ENCODE results near the gene MBP.

Gene MBP

GRCh38 chr18:77150588-77150987, 18.0 kb upstream of the MBP start:
- DNase-seq, result no peak

GRCh38 chr18:77148289-77148688, 15.7 kb upstream of the MBP start:
- no peak for DNase-seq

DNA sequence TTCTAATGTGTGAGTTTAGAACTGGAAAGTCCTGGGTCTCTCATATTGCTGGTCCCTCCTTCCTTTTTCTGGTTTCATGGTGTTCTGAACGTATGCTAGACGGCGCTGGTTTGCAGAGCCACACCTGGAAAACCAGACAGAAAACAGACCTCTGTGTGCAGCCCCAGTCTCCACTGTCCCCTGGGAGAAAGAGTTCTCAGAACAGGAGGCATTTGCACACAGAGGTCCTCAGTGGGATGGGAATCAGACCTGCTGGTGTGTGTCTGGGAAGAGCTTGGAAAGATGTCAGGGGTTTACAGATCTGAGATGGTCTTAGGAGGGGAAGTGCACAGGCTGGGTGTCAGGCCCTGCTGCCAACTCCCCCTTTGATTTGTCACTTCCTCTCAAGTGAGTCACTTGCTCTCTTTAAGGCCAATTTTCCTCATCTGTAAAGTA, 14.9 kb upstream of the MBP start:
- DNase-seq, result no peak

- DNase-seq, result no peak
Observed at GRCh38 chr18:77146249-77147080, 13.9 kb upstream of the MBP start.

- no peak for DNase-seq
Observed at GRCh38 chr18:77145364-77145901, 12.8 kb upstream of the MBP start.

DNA sequence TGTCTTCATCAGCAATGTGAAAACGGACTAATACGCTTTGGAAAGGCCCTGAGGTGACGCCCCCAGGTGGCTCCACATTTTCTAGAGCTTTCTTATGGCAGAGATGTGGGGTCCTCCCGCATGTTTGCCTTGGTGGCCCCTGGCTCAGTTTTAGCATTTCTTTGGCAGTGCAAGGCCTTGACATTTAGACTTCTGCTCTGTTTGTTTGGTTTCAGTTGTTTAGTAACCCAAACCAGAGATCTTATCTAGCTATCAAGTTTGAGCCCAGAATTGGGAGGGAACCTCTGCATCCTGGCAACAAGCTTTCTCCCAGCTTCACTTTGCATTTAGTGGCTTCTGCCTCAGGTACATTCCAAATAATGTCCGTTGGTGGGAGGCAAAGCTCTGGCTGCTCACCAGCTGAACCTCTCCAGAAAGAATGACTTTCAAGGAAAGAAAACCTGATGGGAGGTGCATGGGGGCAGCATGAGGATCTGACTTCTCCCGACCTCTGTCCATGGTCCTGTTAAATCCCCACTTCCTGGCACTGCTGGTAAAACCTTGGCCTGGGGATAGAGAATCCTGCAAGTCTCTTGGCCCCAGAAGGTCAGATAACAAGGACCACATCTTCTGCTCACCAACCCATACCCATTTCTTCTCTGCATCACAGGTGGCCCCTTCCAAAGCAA, 12.0 kb upstream of the MBP start:
- DNase-seq, result no peak

DNA sequence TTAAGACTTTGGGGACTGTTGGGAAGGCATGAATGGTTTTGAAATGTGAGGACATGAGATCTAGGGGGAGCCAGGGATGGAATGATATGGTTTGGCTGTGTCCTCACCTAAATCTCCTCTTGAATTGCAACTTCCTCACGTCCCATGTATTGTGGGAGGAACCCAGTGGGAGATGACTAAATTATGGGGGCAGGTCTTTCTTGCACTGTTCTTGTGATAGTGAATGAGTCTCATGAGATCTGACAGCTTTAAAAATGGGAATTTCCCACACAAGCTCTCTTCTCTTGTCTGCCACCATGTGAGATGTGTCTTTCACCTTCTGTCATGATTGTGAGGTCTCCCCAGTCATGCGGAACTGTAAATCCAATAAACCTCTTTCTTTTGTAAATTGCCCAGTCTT, 11.5 kb upstream of the MBP start:
- no peak for DNase-seq

GRCh38 chr18:77143196-77143595, 10.6 kb upstream of the MBP start:
- no peak for DNase-seq

GRCh38 chr18:77141401-77142118, 9.0 kb upstream of the MBP start:
- DNase-seq, result no peak

DNA sequence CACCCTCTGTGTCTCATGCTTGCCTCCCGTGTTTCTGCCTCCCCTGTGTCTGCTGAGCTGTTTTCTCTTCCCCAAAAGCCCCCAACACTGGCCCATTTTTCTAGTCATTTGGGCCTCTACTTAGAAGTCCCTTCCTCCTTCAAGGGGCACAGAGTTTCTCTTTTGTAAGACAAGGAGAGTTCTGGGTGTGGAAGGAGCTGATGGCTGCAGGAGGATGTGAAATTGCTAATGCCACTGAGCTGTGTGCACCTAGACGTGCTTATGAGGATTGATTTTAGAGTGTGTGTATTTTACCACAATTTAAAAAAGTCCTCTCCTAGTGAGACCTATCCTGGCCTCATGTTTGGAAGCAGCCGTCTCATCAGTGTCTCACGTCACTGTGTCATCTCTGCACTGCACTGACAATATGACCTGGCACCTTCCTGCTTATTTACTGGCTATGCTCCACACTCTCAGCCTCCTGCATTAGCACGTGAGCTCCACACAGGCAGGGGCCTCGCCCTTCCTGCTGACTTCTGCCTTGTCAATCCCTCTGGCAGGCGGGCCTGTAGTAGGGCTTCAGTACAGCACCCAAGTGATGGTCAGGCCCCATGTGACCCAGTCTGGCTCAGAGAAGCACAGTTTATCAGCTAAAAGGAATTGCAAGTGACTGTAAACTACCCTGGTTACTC, 8.0 kb upstream of the MBP start:
- no peak for DNase-seq

GRCh38 chr18:77140030-77140429, 7.4 kb upstream of the MBP start:
- DNase-seq, result no peak

GRCh38 chr18:77139619-77140018, 7.0 kb upstream of the MBP start:
- DNase-seq, result no peak

GRCh38 chr18:77138270-77138669, 5.7 kb upstream of the MBP start:
- no peak for DNase-seq

- no peak for DNase-seq
Observed at GRCh38 chr18:77137851-77138250, 5.3 kb upstream of the MBP start.

GRCh38 chr18:77136871-77137665, 4.5 kb upstream of the MBP start:
- DNase-seq, result no peak

- DNase-seq, result no peak
Observed at GRCh38 chr18:77136076-77136718, 3.6 kb upstream of the MBP start.

GRCh38 chr18:77135339-77136075, 2.9 kb upstream of the MBP start:
- no peak for DNase-seq

GRCh38 chr18:77134611-77135010, 2.0 kb upstream of the MBP start:
- no peak for DNase-seq

DNA sequence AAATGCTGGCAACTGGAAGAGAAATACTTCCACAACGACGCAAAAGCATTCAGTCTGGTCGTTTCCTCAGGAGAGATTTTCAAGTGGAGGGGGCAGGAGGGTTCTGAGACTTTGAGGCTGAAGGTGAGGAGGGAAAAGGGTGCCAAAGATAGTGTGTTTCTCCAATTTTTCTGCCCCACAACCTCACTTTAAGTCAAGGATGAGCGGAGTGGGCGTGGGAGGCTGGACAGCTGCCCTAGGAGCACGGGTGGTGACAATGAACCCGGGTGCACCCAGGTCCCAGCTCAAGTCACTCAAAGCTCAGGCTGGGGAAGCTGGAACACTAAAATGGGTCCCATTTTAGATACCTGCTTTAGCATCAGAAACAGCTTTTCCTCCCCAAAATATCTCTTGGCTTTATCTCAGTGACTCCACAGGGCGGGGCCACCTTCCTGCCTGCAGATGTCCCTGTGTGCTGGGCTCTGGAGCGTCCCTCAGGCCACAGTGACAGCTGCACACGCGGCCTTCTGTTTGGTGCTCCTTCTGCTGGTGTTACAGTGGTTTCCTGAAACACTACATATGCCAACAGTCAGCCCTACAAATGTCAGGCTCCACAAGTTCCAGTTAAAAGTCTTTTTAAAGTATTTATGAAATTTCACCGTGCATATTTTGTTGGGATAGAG, 1.4 kb upstream of the MBP start:
- no peak for DNase-seq

Measured in NCI-H2171 (cell line).